ENCODE measurements around the gene LCLAT1.

The LCLAT1 gene

GRCh38 chr2:30527411-30527810, 80.4 kb downstream of the LCLAT1 start:
- no peak for DNase-seq

GRCh38 chr2:30527859-30528258, 80.8 kb downstream of the LCLAT1 start:
- no peak for DNase-seq

DNA sequence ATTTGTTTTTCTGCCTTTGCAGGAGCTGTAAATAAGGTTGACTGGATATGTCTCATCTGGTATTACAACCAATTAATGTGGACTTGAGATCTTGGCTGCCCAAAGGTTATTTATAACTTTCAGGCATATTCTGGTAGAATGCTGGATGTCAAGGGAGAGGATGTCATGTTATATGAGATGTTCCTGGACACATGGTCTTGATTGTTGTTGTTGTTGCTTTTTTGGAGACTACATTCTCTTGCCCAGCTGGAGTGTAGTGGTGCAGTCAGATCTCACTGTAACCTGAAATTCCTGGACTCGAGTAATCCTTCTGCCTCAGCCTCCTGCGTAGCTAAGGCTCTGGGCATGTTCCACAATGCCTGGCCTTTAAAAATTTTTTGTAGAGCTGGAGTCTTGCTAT, 83.3 kb downstream of the LCLAT1 start:
- no peak for DNase-seq

DNA sequence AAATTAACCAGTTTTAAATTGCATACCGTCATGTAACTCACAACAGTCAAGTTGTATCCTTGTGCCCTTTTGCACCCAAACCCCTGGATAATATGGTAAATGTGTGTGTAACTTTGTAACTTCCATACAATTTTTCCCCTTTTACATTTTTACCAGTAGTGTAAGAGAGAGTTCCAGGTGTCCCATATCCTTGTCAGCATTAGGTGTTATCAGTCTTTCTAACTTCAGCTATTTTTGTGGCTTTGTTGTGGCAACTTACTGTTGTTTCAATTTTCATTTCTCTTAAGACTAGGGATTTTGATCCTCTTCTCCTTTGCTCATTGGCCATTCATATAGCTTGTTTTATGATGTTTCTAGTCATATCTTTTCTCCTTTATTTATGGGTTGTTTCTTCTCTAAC, 94.6 kb downstream of the LCLAT1 start:
- DNase-seq: no peak

DNA sequence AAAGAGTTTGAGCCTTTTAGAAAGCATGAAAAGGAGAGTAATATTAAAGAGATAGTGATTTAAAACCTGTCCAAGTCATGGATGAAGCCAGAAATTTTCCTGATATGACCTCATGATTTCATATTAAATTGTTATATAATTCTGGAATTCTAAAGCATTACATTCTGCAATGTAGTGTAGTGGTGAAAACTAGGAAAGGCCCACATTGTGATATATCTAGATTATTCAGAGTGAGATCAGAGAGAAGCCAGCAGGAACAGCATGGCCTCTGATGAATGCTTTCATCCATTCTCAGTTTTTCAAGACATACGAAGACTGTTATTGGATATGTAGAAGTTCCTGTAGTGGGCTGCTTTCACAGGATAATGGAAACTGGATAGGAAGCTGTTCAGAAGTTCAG, 98.8 kb downstream of the LCLAT1 start:
- no peak for DNase-seq

GRCh38 chr2:30548386-30548785, 101.3 kb downstream of the LCLAT1 start:
- DNase-seq: no peak

- no peak for DNase-seq
These were observed 102.0 kb downstream of the LCLAT1 start for GRCh38 chr2:30549096-30549495.

GRCh38 chr2:30559544-30560275, 112.7 kb downstream of the LCLAT1 start:
- DNase-seq: no peak

GRCh38 chr2:30561349-30561748, 114.3 kb downstream of the LCLAT1 start:
- no peak for DNase-seq

- DNase-seq: peak; percentile 3 to 18
These were observed 118.9 kb downstream of the LCLAT1 start for GRCh38 chr2:30565851-30566358.

DNA sequence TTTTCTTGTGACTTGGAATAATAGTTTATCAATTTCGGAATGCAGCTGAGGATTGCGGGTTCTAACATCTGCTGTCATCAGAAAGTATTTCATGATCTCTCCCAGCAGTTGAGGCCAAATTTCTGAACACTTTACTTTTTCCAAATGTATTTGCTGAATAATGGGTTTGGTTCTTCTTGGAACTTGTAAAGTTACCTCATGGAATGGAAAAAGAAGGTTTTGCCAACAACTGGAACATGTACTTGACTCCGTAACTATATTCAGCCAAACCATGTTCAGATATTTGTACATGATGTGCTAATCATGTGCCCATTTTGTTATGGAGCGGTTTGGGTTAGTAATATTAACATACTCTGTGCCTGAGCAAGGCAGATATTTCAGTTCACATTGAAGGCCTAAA, 119.6 kb downstream of the LCLAT1 start:
- no peak for DNase-seq

GRCh38 chr2:30567317-30567716, 120.3 kb downstream of the LCLAT1 start:
- no peak for DNase-seq

DNA sequence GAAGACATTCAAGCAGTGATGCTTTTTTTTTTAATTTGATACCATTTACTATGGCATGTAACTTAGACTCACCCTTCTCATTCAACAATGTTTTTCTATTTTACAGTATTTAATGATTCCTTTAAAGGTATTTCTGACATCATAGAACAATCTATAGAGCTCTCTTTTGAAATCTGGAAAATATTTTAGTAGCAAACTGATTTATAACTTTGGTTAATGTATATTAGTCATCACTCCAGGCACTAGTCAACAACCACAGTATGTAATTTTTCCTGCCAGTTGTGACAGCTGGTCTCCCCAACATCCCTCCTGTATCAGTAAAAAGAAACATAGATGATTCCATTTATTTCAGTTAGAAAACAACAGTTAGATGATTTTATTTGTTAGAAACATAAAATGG, 122.9 kb downstream of the LCLAT1 start:
- DNase-seq: no peak

DNA sequence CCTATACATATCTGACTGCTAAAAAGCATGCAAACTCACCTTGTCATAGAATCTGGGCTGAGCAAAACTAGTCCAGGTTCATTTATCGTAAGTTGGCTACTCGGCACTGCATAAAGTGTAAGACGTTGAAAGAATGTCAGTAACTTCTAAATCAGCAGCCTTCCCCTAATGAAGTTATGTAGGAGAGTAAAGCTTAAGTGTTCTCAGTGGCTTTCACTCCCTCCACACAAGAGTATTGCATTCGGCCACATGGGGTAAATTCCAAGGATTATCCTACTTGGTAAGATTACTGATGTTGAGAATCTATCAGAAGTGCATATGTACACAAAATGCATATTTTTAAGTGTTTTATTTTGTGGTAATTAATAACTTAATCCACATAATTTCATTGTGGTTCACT, 130.1 kb downstream of the LCLAT1 start:
- no peak for DNase-seq

- DNase-seq: no peak
These were observed 133.3 kb downstream of the LCLAT1 start for GRCh38 chr2:30580391-30580790.

DNA sequence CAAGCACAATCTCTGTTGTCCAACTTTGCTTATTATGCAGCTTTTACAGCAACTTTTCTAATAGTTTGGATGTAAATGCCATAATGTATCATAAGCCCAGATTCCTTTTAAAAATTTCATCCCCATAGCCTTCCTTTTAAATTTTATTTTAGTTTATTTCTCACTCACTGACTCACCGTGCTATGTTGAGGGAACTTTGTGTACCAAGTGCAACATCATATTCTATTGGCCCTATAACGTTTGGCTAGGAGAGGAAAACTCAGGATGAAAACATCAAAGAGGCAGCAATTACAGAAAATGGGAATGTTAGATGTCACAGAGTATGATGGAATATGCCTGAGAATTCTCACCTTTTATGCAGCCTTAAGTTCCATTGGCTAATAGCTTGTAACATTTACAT, 135.5 kb downstream of the LCLAT1 start:
- no peak for DNase-seq

DNA sequence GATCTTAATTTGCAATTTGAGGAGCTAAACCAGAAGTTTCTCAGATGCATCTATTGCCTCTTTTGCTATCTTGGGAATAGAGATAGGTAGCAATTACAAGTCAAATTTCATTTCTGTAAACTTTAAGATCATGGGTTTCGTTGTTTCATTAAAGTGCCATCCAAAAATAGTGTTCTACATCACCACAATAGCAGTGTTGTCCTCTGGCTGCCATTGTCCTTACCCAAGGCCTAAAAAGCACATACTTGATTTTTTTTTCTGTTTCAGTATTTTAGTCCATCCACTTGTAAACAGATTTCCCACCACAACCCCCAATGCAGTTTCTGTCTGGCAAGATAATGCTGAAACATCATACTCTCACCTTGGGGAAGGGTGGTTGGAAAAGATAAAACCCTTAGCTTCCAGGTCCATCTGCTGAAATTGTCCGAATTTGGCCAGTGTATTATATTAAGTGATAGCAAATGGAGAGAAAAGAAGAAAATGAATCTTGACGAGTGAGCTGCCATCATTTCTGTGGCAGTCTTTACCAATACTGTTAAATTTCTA, 136.2 kb downstream of the LCLAT1 start:
- no peak for DNase-seq

- DNase-seq: no peak
These were observed 137.1 kb downstream of the LCLAT1 start for GRCh38 chr2:30584116-30584515.

DNA sequence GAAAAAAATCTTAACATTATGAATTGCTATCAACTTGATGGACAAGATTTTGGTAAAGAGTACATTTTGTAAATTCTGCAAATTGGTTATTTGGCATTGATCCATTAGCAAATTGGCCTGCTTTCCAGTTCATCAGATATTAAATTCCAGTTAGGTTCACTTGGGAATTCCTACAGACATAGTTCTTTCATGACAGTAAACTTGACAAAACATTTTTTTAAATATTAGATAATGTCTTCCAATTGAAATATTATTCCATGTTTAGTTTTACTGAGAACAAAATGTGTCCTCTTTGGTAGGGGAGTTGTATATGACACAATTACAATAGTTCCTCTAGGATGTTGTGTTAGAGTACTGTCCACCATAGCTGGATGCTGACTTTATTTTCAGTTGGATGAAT, 141.9 kb downstream of the LCLAT1 start:
- DNase-seq: no peak

- no peak for DNase-seq
These were observed 143.4 kb downstream of the LCLAT1 start for GRCh38 chr2:30590407-30590806.

- DNase-seq: no peak
These were observed 144.1 kb downstream of the LCLAT1 start for GRCh38 chr2:30591186-30591585.

GRCh38 chr2:30601375-30601774, 154.3 kb downstream of the LCLAT1 start:
- DNase-seq: no peak

- no peak for DNase-seq
These were observed 158.2 kb downstream of the LCLAT1 start for GRCh38 chr2:30605197-30605596.

- no peak for DNase-seq
These were observed 161.6 kb downstream of the LCLAT1 start for GRCh38 chr2:30608643-30609042.

DNA sequence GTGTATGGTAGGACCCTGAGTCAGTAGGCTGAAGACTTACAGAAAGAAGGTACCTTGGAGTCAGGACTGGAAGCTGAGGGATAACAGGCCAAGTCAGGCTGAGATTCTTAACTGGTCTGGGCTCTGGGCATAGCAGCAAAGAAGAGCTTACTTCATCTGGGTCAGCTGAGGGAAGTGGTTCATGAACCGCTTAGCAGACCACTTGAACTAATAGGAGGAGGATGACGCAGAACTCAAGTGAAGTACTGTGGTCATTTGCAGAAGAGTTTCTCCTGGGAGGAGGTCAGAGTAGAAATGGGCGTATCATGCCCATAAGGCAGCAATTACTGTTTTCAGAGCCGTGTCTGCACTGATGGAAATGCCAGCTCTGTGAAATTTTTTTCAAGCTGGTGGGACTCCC, 164.5 kb downstream of the LCLAT1 start:
- no peak for DNase-seq

Data from stimulated activated CD4-positive, alpha-beta T cell treated with anti-CD3 and anti-CD28 coated beads, Interleukin-2, amount 100 ng/mL, for 24 hours (primary cell).